NCI-H526 (cell line): Measurements from ENCODE around the gene B3GLCT.
A peak's percentile ranks its signal among the peaks of the same experiment; 100 is the strongest.
"Not testable (repeated sequence)": the region's sequence is repeated elsewhere in the genome, so short reads cannot be mapped to it uniquely, and the experiment has no call there.

Source experiments
- DNase-seq, 2 experiments: peaks; one replicate each; lab custom pipeline; 2025; lab: John Stamatoyannopoulos, UW

The B3GLCT gene

DNA sequence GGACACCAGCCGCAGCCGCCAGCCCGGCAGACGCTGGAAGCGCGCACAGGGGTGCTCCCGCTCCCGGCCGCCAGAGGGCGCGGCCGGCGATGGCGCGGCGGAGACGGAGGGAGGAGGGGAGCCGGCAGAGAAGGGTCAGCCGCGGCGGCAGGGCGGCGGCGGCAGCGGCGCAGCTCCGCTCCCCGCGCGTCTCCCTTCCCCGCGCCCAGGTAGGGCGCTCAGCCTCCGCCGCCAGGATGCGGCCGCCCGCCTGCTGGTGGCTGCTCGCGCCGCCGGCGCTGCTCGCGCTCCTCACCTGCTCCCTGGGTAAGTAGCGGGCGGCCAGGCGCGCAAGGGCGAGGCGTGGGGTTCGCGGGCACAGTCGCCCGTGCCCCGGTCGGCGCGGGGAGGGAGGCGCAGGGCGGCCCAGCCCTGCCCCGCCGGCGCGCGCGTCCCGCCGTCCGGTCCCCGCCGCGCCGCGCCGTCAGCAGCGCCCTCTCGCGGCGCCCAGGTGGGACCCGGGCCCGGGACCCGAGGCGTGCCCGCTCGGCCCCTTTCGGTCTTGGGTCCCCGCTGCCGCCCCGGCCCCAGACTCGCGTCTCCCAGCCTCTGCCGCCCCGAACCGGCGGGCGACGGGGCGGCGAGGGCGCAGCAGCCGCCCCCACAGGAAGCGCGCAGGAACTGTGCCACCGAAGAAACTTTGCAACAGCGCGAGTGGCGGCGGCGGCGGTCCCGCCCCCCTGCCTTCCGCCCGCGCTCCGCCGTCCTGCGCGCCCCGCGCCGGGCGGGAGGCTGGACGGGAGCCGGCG, at the start of gene B3GLCT:
B3GLCT (plus strand) TSS at position 127 of the 788 bp plus-strand sequence; CDS start at position 237, 110 bp downstream.
- peak; percentile 63 to 94 for DNase-seq

DNA sequence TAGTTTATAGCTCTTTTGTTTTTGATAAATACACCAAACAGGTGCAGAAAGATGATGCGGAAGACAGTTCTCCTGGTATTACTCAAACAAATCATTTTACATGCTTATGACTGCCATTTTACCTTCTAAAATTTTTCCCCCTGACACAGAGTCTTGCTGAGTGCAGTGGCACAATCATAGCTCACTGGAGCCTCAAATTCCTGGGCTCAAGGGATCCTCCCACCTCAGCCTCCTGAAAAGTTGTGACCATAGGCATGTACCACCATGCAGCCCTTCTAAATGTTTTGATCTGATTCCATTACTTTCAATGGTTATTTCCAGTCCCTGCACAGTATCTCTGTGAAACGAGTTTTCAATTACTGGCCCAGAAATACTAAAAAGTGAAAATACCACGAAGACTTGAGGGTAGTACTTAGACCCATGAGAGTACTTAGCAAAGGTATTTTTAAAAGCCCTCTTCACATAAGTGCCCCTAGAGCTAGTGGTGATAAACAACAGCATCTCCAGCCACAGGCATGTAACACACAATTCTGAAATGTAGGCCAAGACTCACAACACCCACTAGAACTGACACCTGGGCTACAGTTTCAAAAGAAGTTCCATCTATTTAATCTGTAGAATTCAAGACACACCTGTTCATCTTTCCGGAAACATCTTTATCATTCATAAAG, 49.3 kb upstream of the B3GLCT start:
- DNase-seq: no peak

DNA sequence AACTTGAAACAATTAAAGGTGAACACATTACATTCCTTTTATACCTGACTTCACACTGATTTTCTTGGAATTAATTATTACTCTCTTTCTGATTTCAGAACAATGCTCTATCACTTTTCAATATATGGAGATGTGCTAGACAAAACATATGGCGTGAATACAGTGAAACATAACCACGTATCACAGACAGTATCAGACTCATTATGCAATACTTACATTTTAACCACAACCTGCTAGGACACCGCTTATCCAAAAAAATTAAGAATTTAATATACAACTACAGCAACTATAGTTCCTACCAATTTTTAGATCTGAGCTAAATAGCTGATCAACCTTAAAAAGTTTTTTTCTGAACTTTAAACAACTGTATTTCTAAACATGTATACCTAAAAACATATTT, 47.9 kb upstream of the B3GLCT start:
- no peak for DNase-seq

DNA sequence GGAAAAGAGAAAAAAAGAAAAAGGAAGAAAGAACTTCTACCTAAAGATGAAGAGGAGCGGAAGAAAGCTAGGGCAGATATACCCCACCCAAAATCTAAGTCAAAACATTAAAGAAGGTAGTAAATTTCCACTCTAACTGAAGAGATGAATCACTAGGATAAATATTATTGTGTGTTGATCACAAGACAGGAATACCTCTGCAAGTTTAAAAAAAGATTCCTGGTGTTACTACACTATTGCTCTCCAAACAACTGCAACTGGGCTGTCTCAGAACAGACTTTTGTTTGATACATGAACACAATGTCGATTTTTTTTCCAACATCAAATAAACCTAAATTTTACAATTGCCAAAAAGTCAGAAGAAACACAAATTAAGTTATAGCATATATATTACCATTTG, 44.8 kb upstream of the B3GLCT start:
- DNase-seq: no peak

DNA sequence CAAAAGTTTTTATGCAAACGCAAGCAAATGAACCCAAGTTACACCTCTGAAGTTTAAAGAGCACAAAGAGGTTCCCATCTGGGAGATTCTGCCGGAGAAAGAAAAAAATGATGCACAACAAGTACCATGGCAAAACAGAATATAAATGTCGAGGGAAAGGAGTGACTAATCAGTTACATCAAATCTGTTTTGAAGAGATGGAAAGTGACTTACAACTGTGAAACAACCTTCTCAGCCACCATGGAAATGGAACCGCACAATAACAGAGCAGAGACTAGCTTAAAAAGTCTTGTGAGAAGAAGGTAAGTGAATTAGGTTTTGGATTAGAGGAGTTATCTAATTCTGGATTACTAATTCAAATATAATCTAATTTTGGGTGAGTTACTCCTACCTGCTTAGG, 40.5 kb upstream of the B3GLCT start:
- DNase-seq: peak in 1 of 2 experiments; percentile 15

DNA sequence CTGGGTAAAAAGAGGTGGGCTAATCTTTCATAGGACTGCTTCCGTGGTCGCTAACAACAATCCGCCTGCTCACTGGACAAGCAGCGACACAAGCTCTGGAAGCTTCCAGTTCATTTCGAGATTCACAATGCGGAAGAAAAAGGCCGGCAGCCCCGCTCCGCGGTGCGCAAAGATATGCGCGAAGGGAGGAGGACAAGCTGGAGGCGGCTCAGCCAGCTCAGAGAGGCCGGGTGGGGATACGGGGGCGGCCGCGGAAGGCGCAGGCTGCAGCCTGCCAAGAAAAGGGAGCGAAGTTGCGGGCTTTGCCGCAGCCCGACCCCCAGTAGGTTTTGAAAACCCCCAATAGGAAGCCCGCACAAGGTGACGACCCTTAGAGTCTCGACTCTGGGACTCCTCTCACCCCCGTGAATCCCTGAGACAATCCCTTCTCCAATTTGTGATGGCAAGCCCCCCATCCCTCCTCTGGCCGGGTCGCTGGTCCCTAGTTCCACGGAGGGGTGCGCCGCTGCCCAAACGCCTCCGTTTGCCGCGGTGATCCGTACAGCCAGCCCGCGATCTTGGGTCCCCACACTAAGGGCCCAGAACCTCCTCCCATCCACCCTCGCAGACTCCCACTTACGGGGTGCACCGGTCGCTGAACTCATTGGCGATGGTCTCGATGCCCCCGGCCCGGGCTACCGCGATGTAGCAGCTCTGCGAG, 38.8 kb upstream of the B3GLCT start:
- peak; percentile 24 to 85 for DNase-seq

DNA sequence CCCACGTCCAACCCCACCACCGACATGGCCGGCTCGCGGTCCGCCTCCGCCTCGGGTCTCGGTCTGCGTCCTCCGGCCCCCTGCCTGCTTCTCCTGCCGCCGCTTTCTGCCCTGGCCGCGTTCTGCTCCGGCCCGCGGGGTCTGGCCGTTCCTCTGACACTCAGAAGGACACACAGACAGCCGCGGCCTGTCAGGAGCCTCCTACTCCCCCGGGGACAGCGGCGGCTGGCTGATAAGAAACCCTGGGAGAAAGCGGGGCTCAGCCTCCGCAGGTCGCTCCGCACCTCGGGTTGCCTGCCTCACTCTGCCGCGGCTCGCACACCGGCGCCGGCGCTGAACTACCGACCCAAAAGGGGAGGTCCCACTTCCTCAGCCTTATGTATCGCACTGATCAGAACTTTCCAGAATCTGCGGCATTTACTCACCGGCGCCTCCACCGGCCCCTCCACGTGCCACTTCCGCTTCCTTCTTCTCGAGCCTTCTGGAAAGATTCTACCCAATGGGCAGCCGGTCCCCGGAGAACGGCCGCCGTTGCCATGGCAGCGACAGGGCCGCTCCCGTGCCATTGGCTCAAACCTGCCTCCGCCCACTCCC, 38.1 kb upstream of the B3GLCT start, which contains the start of gene HSPH1:
HSPH1 (minus strand) TSS at position 348 of the 594 bp plus-strand sequence; CDS start at position 26, 322 bp downstream.
- peak; percentile 97 to 99 for DNase-seq

DNA sequence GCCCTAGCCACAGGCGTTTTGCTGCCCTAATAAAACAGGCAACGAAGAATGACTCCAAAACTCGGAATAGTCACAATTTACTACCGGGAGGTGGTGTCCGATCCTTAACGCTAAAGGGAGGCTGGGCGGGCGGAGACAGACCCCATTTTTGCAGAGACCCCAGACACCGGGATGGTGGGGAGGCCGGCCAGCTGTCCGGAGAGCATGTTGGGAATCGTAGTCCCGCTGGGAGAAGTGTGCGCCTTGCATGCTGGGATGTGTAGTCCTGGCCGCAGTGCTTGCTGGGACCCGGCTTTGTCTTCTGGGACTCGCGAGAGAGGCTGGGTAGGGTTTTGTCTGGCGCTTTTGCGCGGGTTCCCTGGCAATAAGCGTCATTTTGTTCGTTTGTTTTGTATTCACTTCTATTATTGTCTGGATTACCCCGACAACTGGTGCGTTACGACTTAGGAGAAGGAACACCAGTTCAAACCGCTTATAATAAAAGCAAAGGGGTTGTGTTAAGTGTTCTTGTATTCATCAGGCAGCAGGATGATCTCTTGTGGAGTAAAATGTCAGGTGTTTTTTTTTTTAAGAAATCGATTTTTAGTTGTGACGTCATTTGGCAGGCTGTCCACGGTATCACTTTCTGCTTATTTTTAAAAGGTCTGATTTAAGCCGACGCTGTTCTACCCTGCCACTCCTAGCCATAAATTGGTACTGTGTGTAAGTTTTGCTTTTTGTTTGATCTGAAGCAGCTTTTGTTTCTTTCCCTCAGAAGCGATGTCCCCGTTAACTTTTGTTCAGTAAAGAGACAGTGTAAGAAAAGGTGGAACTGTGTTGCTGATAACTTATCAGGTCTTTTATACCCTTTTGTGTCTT, 37.4 kb upstream of the B3GLCT start:
- DNase-seq: peak; percentile 98 to 99

DNA sequence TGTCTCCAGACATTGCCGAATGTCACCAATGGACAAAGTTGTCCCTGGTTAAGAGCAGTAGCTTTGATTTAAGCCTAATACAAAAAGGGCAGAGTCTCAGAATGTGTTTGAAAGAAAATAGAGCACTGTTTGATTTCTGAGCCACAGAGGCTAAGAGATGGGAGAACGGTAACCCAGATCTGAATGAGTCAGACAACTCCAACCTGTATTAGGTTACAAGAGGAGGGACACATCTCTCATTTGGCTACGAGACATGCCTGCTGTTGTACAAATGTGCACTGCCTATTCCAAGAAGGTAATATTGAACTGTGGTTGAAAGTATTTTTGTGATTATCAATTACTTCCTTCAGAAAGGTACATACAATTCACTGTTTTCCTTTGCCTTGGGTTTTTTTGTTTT, 33.2 kb upstream of the B3GLCT start:
- no peak for DNase-seq

DNA sequence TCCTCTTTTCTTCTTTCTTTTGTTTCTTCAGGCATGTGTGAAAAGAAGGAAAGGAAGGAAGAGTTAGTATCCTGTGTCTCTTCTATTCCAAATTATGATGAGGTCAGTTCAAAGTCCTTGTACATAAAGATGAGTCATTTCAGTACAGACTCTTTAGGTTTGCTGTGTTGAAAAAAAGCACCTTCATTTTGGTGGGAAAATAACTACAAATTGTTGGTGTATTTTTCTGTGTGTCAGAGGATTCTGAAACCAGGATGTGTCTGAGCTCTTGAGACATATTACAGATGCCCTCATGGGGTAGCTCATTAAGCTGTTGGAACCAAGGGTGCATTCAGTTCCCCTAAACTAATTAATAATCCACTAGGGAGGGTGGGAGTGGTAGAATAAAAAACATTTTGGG, 32.3 kb upstream of the B3GLCT start:
- DNase-seq: no peak

DNA sequence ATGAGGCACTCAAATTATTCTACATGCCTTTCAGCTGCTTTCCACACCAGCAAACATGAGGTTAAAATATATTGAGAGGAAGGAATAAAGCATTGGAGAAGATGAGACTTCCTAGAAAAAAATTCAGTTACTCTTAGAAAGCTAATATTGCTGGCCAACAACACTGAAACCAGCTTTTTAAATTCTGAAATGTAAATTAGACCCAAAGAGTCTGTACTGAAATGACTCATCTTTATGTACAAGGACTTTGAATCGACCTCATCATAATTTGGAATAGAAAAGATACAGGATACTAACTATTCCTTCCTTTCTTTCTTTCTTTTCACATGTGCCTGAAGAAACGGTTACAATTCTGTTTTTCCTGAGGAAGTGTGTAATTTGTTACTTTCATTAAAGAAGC, 31.6 kb upstream of the B3GLCT start:
- no peak for DNase-seq

DNA sequence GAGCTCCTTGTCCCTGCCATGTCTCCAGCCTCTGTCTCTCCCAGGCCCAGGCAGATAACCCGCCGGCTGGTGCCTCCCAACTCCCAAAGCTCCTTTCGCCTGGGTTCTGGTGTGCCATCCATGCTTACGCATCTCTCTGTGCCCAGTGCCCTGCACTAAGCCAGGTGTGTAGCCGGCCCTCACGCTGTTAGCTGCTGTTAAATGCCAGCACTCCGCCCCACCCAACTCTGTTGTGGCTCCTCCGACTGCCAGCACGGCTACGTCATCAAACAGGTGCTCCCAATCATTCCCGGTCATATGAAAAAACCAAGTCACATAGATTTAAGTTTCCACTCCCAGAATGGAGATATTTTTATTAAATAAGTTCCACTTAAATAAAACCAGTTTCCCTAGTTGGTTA, 31.0 kb upstream of the B3GLCT start:
- no peak for DNase-seq

DNA sequence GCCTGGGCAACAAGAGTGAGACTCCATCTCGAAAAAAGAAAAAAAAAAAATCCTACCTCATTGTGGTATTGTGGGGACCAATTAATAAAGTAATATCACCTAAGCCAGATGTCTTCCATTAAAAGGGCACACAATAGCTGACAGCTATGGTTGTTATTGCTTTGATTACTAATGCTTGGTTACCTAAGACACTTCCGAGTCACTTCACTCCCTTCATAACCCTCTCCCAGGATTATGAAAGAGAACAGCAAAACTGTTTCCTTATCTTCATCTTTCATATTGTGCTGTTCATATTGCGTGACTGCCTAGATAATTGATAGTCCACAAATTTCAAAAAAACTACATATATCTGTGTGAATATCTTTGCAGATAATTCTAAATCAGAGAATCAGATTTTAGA, 27.8 kb upstream of the B3GLCT start:
- no peak for DNase-seq

DNA sequence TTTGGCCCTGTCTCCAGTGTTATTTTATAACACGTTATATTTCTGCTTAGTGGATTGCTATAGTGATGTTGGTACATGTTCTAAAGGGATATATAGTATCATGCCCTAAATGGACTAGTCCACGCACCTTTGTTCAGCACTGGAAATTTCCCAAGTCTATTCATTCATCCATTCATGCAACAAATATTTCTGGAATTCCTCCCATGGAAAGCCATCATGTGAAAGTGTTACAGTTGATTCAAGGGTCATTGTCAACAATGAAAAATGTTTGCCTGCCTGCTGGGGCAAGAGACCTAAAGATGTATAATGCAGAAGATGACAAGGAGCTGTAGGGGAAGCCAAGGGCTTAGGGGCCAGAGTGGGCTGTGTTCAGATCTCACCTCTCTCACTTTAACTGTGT, 27.2 kb upstream of the B3GLCT start:
- no peak for DNase-seq

DNA sequence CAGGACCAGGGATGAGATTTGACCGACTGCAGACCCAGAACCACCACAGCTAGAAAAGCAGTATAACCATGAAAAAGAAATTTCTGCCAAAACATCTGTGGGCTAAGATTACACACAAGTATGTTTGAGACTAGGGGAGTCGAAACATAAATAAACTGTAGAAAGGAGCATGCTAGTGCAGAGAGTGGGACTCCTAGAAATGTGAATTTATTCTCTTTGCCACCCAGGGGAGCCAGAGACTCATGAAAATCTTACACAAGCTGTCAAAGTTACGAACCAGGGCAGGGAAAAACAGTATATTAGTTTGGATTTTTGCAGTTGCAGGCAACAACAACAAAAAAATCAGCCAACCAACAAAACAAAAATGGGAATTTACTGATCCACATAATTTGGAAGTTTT, 25.8 kb upstream of the B3GLCT start:
- peak in 1 of 2 experiments; percentile 29 for DNase-seq

DNA sequence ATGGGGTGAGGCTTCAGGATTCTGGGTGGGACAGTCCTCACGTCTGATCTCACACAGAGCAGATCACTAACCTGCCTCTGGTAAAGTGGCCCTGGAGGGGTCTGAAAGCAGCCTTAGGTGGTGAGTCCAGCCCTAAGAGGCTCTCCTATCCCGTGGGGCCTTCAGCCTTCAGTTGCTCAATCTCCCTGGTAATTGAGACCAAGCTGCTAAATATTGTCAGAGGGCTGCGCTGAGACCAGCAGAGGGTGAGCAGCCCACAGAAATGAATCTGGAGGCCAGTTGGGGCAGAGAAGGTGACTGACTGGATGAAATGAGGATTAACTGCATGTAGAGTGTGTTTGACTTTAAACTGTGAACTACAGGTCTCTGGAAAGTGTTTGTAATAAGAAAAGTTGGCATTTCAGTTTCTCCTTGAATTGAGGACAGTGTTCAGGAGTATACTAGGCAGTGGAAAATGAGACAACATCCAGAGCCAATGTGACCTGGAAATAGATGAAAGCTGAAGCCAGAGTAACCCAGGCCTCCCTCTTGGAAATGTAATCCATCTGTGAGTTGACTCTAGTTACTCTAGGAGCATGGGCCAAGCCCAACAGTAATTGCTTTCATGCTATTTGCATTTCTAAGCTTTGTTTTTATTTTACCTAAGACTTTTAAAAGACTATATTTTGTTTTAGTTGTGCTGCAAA, 23.8 kb upstream of the B3GLCT start:
- no peak for DNase-seq

DNA sequence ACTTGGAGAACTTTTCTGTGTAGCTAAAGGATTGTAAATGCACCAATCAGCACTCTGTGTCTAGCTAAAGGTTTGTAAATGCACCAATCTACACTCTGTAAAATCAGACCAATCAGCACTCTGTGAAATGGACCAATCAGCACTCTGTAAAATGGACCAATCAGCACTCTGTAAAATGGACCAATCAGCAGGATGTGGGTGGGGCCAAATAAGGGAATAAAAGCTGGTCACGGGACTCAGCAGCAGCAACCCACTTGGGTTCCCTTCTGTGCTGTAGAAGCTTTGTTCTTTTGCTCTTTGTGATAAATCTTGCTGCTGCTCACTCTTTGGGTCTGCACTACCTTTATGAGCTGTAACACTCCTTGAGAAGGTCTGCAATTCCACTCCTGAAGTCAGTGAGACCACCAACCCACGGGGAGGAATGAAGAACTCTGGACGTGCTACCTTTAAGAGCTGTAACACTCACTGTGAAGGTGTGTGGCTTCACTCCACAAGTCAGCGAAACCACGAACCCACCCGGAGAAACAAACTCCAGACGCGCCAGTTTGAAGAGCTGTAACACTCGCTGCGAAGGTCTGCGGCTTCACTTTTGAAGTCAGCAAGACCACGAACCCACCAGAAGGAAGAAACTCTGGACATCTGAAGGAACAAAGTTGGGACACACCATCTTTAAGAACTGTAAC, 21.8 kb upstream of the B3GLCT start:
- not testable (repeated sequence) for DNase-seq

DNA sequence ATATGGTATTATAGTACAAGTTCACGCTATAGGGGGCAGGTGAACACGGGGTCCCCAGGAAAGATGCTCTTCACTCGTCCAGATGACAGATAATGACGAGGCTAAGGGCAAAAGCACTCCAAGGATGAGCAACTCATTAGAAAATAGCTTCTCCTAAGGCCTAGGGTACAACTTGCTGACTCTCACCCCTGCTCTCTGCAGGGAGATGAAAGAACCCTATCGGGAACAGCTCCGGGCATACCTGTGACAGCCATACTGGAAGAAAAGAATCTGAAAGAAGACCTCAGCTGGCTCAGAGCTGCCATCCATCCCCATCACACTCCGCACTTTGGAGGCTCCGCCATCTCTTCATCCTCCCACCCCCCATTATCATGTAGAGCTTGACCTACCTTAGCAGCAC, 20.5 kb upstream of the B3GLCT start:
- no peak for DNase-seq

DNA sequence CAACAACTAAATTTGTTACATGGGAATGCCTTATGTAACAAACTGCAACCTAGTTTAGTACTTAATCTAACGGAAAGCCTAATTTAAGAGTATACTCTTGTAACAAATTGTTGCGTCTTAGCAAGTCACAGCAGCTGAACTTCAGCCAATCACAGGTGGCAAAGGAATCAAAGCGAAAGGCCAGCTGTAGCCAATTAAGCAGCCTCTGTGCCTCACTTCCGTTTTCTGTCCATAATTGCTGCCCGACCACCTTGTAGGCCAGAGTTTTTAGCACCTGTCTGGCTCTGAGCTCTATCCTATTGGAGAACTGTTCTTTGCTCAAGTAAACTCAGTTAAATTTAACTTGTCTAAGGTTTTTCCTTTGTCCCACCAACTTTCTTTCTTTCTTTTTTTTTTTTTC, 20.0 kb upstream of the B3GLCT start:
- no peak for DNase-seq

DNA sequence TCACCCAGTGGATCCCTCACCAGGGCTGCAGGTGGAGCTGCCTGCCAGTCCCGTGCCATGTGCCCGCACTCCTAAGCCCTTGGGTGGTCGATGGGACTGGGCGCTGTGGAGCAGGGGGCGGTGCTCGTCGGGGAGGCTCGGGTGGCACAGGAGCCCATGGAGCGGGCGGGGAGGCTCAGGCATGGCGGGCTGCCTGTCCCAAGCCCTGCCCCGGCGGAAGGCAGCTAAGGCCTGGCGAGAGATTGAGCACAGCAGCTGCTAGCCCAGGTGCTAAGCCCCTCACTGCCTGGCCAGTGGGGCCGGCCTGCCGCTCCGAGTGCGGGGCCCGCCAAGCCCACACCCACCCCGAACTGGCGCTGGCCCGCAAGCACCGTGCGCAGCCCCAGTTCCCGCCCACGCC, 16.8 kb upstream of the B3GLCT start:
- no peak for DNase-seq
